Upper lobe of left lung (tissue), 6 donors: Measurements from ENCODE around the gene PRKG1. TPM values are rescaled to one million over a fixed set of nuclear protein-coding genes. Genes with fewer than 3 reads are reported as not detected.

Experiments
- ATAC-seq, 2 donors: fragments of 200-7000 bp; cut with Tn5 transposase; one replicate each; pipeline ENCODE4 v1.9.1; 2022; ENCODE audit warnings: mild to moderate bottlenecking in 2 of 2, moderate library complexity in 2 of 2; ENCODE audit not compliant: low FRiP score in 2 of 2
- DNase-seq, 2 donors: peaks; one replicate each; pipeline ENCODE4 v3.0.0-alpha.2; 2019 to 2020
- H3K27ac ChIP-seq, 4 donors: fragments of 200-600 bp; sonication (generic); one replicate each; pipeline ENCODE4 v1.5.1; 2016 to 2019
- H3K27me3 ChIP-seq, 4 donors: fragments of 200-600 bp; sonication (generic); one replicate each; pipeline ENCODE4 v1.5.1; 2017 to 2019
- H3K36me3 ChIP-seq, 4 donors: fragments of 200-600 bp; sonication (generic); one replicate each; pipeline ENCODE4 v1.5.1; 2016 to 2019
- H3K4me1 ChIP-seq, 4 donors: fragments of 200-600 bp; sonication (generic); one replicate each; pipeline ENCODE4 v1.5.1; 2018 to 2019
- H3K4me3 ChIP-seq, 4 donors: fragments of 200-600 bp; sonication (generic); one replicate each; pipeline ENCODE4 v1.5.1; 2017 to 2019; ENCODE audit warnings: mild to moderate bottlenecking in 2 of 4, moderate library complexity in 1 of 4
- H3K9me3 ChIP-seq, 4 donors: fragments of 200-600 bp; sonication (generic); one replicate each; pipeline ENCODE4 v1.5.1; 2018 to 2019
- CTCF ChIP-seq, 6 experiments: fragments of 450-650 bp in 4 of 6; fragments of 200-600 bp in 2 of 6; sonication (generic) in 2 of 6; IDR thresholded peaks; one replicate each; pipeline ENCODE4 v1.5.1; 2016 to 2019; ENCODE audit warnings: antibody characterized with exemption in 6 of 6
- EP300 ChIP-seq, 4 donors: sonication (generic); formaldehyde crosslinking; IDR thresholded peaks; one replicate each; pipeline ENCODE4 v1.5.1; 2017; ENCODE audit warnings: antibody characterized with exemption in 4 of 4, control low read depth in 2 of 4
- POLR2A ChIP-seq, 4 donors: fragments of 450-650 bp; IDR thresholded peaks; one replicate each; pipeline ENCODE4 v1.5.1; 2016 to 2017; ENCODE audit warnings: antibody characterized with exemption in 4 of 4, mild to moderate bottlenecking in 2 of 4
- POLR2AphosphoS5 ChIP-seq, 2 donors: sonication (generic); formaldehyde crosslinking; IDR thresholded peaks; one replicate each; pipeline ENCODE4 v1.5.1; 2017; ENCODE audit warnings: antibody characterized with exemption in 2 of 2
- WGBS, 2 donors: methylation state at CpG; one replicate each; pipeline ENCODE4 v1.1.5; 2017 to 2018; 5-methylcytosine and 5-hydroxymethylcytosine counted together
- total RNA-seq, 6 donors: library from RNA; depleted of rRNA in 4 of 6; stranded (reverse); fragments of >200 nt in 4 of 6; gene quantifications; one replicate each; pipeline versions ENCODE4 v1.1.0 to v1.2.1, GENCODE V29; 2016 to 2021
- donor health status: DM: no; HTN: no; CAD: no; lungs with moderate emphysema.
- donor health status: DM: no; HTN: yes; CAD: no; lungs with severe emphysema.

PRKG1 gene
- total RNA-seq, 6 donors from 2014 or later, result 12.9 to 43.0 (median 25.0) TPM

GRCh38 chr10:51427758-51428157, 353.5 kb downstream of the PRKG1 start:
- Histone ChIP-seq H3K4me3 (no peak overlapping the region), H3K9me3 (no peaks in the 10 kb centered on the region), H3K27ac (no peak overlapping the region), H3K36me3 (no peaks in the 10 kb centered on the region), H3K27me3 (no peaks in the 10 kb centered on the region), H3K4me1 (peaks cover 0 to 2% (median 1%) of the 10 kb centered on the region in 4 donors)
- ATAC-seq (no peak), DNase-seq (no peak)
- no peak for TF ChIP-seq POLR2AphosphoS5 (IDR thresholded peaks at IDR 0.05)
- 93 to 94% methylated on average over 2 of the region's 2 CpGs for WGBS, 2 donors

- WGBS, 2 donors, result 29 to 46% methylated on average over 1 of the region's 1 CpG
- TF ChIP-seq POLR2A (IDR thresholded peaks at IDR 0.05) (no peak), CTCF (IDR thresholded peaks at IDR 0.05) (no peak), EP300 (IDR thresholded peaks at IDR 0.05) (no peak), POLR2AphosphoS5 (IDR thresholded peaks at IDR 0.05) (no peak)
- Histone ChIP-seq H3K4me1 (no peaks in the 10 kb centered on the region), H3K36me3 (no peaks in the 10 kb centered on the region), H3K9me3 (no peaks in the 10 kb centered on the region), H3K27me3 (no peaks in the 10 kb centered on the region), H3K27ac (no peak overlapping the region), H3K4me3 (no peak overlapping the region)
- no peak for ATAC-seq
- no peak for DNase-seq
Observed at GRCh38 chr10:51430506-51430905, 356.2 kb downstream of the PRKG1 start.

GRCh38 chr10:51433949-51434475, 359.7 kb downstream of the PRKG1 start:
- WGBS, 2 donors, result 86 to 89% methylated on average over 4 of the region's 4 CpGs
- TF ChIP-seq EP300 (IDR thresholded peaks at IDR 0.05), result no peak
- no peak for TF ChIP-seq POLR2AphosphoS5 (IDR thresholded peaks at IDR 0.05)
- TF ChIP-seq CTCF (IDR thresholded peaks at IDR 0.05), result no peak
- TF ChIP-seq POLR2A (IDR thresholded peaks at IDR 0.05), result no peak
- no peak overlapping the region for H3K4me3 ChIP-seq
- H3K4me1 ChIP-seq, result no peaks in the 10 kb centered on the region
- H3K9me3 ChIP-seq, result no peaks in the 10 kb centered on the region
- H3K36me3 ChIP-seq, result no peaks in the 10 kb centered on the region
- ATAC-seq, result no peak
- H3K27me3 ChIP-seq, result no peaks in the 10 kb centered on the region
- no peak for DNase-seq
- H3K27ac ChIP-seq, result no peak overlapping the region

GRCh38 chr10:51436805-51437204, 362.5 kb downstream of the PRKG1 start:
- no peaks in the 10 kb centered on the region for H3K9me3 ChIP-seq
- 96 to 99% methylated on average over 4 of the region's 4 CpGs for WGBS, 2 donors
- H3K4me1 ChIP-seq, result no peaks in the 10 kb centered on the region
- no peaks in the 10 kb centered on the region for H3K36me3 ChIP-seq
- H3K27ac ChIP-seq, result no peak overlapping the region
- H3K27me3 ChIP-seq, result no peaks in the 10 kb centered on the region
- no peak overlapping the region for H3K4me3 ChIP-seq
- ATAC-seq (no peak), DNase-seq (no peak)
- TF ChIP-seq POLR2AphosphoS5 (IDR thresholded peaks at IDR 0.05), result no peak

- DNase-seq (no peak), ATAC-seq (no peak)
- no peak overlapping the region for H3K27ac ChIP-seq
- H3K9me3 ChIP-seq, result no peaks in the 10 kb centered on the region
- TF ChIP-seq EP300 (IDR thresholded peaks at IDR 0.05), result no peak
- no peak for TF ChIP-seq POLR2AphosphoS5 (IDR thresholded peaks at IDR 0.05)
- TF ChIP-seq CTCF (IDR thresholded peaks at IDR 0.05), result no peak
- TF ChIP-seq POLR2A (IDR thresholded peaks at IDR 0.05), result no peak
- H3K36me3 ChIP-seq, result no peaks in the 10 kb centered on the region
- H3K4me1 ChIP-seq, result no peaks in the 10 kb centered on the region
- no peaks in the 10 kb centered on the region for H3K27me3 ChIP-seq
- no peak overlapping the region for H3K4me3 ChIP-seq
- 64 to 72% methylated on average over 1 of the region's 1 CpG for WGBS, 2 donors
Observed at GRCh38 chr10:51439645-51440044, 365.4 kb downstream of the PRKG1 start.

- ATAC-seq, result no peak
- Histone ChIP-seq H3K4me3 (no peak overlapping the region), H3K27me3 (no peaks in the 10 kb centered on the region), H3K9me3 (no peaks in the 10 kb centered on the region), H3K4me1 (no peaks in the 10 kb centered on the region), H3K36me3 (no peaks in the 10 kb centered on the region), H3K27ac (no peak overlapping the region)
- DNase-seq, result no peak
- 70 to 76% methylated on average over 3 of the region's 3 CpGs for WGBS, 2 donors
- TF ChIP-seq POLR2A (IDR thresholded peaks at IDR 0.05) (no peak), POLR2AphosphoS5 (IDR thresholded peaks at IDR 0.05) (no peak), EP300 (IDR thresholded peaks at IDR 0.05) (no peak), CTCF (IDR thresholded peaks at IDR 0.05) (no peak)
Observed at GRCh38 chr10:51445588-51445987, 371.3 kb downstream of the PRKG1 start.
